Upper lobe of right lung (tissue), 1 donor: ENCODE measurements around the gene PTPRT. TPM values are rescaled to one million over a fixed set of nuclear protein-coding genes. Genes with fewer than 3 reads are reported as not detected.

Experiments used
- ATAC-seq: fragments of 200-7000 bp; cut with Tn5 transposase; one replicate; pipeline ENCODE4 v1.9.1; 2020; ENCODE audit warnings: mild to moderate bottlenecking, moderate library complexity
- DNase-seq: peaks from one replicate; pipeline ENCODE4 v3.0.0-alpha.2; 2020
- H3K27ac ChIP-seq: fragments of 200-600 bp; one replicate; pipeline ENCODE4 v1.8.0; 2022
- H3K27me3 ChIP-seq: fragments of 200-600 bp; one replicate; pipeline ENCODE4 v1.8.0; 2022; ENCODE audit warnings: mild to moderate bottlenecking
- H3K36me3 ChIP-seq: fragments of 200-600 bp; one replicate; pipeline ENCODE4 v1.8.0; 2022
- H3K4me1 ChIP-seq: fragments of 200-600 bp; one replicate; pipeline ENCODE4 v1.8.0; 2022
- H3K4me3 ChIP-seq: fragments of 200-600 bp; one replicate; pipeline ENCODE4 v1.8.0; 2022; ENCODE audit warnings: mild to moderate bottlenecking
- H3K9me3 ChIP-seq: fragments of 200-600 bp; one replicate; pipeline ENCODE4 v1.8.0; 2022
- CTCF ChIP-seq: fragments of 200-600 bp; IDR thresholded peaks from one replicate; pipeline ENCODE4 v1.8.0; 2022; ENCODE audit warnings: antibody characterized with exemption
- intact Hi-C: fragments of 100-400 bp; cut with DNase I; formaldehyde crosslinking; loops from one replicate; pipeline ENCODE4 v1.11.0; 2022
- total RNA-seq: library from RNA; stranded (reverse); fragmentation: NEBNext Ultra II Directional; extraction: Animal tissue kit (Norgen Biotek cat#: 25700); gene quantifications from one replicate; pipeline ENCODE4 v1.2.1, GENCODE V29; 2021
- donor health status: DM: no; HTN: yes; CAD: no; lungs with severe emphysema.

Gene PTPRT
- total RNA-seq, 1 donor from 2014 or later, result 0.46 TPM

GRCh38 chr20:42441864-42442331 is 747.8 kb downstream of the PTPRT start:
- H3K27me3 ChIP-seq, result no peaks in the 10 kb centered on the region
- no peaks in the 10 kb centered on the region for H3K9me3 ChIP-seq
- no peak for TF ChIP-seq CTCF
- H3K27ac ChIP-seq, result no peak overlapping the region
- no peak for ATAC-seq
- no peak for DNase-seq
- no peak overlapping the region for H3K4me3 ChIP-seq
- no peaks in the 10 kb centered on the region for H3K4me1 ChIP-seq
- no peaks in the 10 kb centered on the region for H3K36me3 ChIP-seq
- intact Hi-C loops, result no loop called here

- no peak for TF ChIP-seq CTCF
- ATAC-seq (no peak), DNase-seq (no peak)
- Histone ChIP-seq H3K4me3 (no peak overlapping the region), H3K36me3 (no peaks in the 10 kb centered on the region), H3K9me3 (no peaks in the 10 kb centered on the region), H3K27me3 (no peaks in the 10 kb centered on the region), H3K27ac (no peak overlapping the region), H3K4me1 (no peaks in the 10 kb centered on the region)
- intact Hi-C loops, result no loop called here
These were observed 748.4 kb downstream of the PTPRT start for GRCh38 chr20:42441196-42441863.

GRCh38 chr20:42435230-42435629 is 754.5 kb downstream of the PTPRT start:
- intact Hi-C loops, result no loop called here
- Histone ChIP-seq H3K27ac (no peak overlapping the region), H3K4me1 (no peaks in the 10 kb centered on the region), H3K27me3 (no peaks in the 10 kb centered on the region), H3K9me3 (no peaks in the 10 kb centered on the region), H3K4me3 (no peak overlapping the region), H3K36me3 (no peaks in the 10 kb centered on the region)
- no peak for ATAC-seq
- DNase-seq, result no peak
- no peak for TF ChIP-seq CTCF

GRCh38 chr20:42432496-42433334 is 757.0 kb downstream of the PTPRT start:
- H3K9me3 ChIP-seq, result no peaks in the 10 kb centered on the region
- no peak for TF ChIP-seq CTCF
- no peak overlapping the region for H3K4me3 ChIP-seq
- no peak overlapping the region for H3K27ac ChIP-seq
- no peak for ATAC-seq
- intact Hi-C loops, result no loop called here
- no peak for DNase-seq
- no peaks in the 10 kb centered on the region for H3K27me3 ChIP-seq
- H3K4me1 ChIP-seq, result no peaks in the 10 kb centered on the region
- no peaks in the 10 kb centered on the region for H3K36me3 ChIP-seq

GRCh38 chr20:42430598-42430997 is 759.1 kb downstream of the PTPRT start:
- Histone ChIP-seq H3K4me3 (no peak overlapping the region), H3K36me3 (no peaks in the 10 kb centered on the region), H3K9me3 (no peaks in the 10 kb centered on the region), H3K27me3 (no peaks in the 10 kb centered on the region), H3K27ac (no peak overlapping the region), H3K4me1 (no peaks in the 10 kb centered on the region)
- DNase-seq (no peak), ATAC-seq (no peak)
- no peak for TF ChIP-seq CTCF
- intact Hi-C loops, result no loop called here
